GM18951 (cell line): Measurements from ENCODE around the gene ZBTB22.
"Not testable (repeated sequence)": the region's sequence is repeated elsewhere in the genome, so short reads cannot be mapped to it uniquely, and the experiment has no call there.

Experiments used
- POLR2A ChIP-seq: IDR thresholded peaks from 4 replicates; pipeline ENCODE4 v1.6.1; 2011; ENCODE audit warnings: mild to moderate bottlenecking; ENCODE audit not compliant: insufficient read length, insufficient read depth; ENCODE audit errors: extremely low read depth
- in situ Hi-C: fragments of 300-500 bp; cut with MboI; formaldehyde crosslinking; loops from one replicate; pipeline ENCODE4 v1.12.0; 2022; ENCODE audit warnings: low sequenced_read_pairs, mixed read lengths, inconsistent platforms; ENCODE audit not compliant: unreplicated experiment

The ZBTB22 gene

DNA sequence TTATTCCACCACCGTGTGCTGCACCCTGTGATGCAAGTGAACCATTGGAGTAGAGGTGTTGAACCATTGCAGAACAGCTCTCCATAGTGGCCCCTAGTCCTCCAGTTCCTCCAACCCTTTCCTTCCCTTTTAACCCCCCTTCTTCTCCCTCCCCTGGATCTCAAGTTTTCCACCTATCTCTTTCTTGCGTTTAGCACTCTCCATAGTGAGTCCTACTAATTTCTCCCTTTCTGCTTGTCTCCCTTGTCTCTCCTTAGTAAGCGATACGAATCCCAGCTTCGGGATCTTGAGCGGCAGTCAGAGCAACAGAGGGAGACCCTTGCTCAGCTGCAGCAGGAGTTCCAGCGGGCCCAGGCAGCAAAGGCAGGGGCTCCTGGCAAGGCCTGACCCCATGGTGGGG is 27.1 kb downstream of the ZBTB22 start:
- TF ChIP-seq POLR2A = no peak
- in situ Hi-C loops = no loop called here

DNA sequence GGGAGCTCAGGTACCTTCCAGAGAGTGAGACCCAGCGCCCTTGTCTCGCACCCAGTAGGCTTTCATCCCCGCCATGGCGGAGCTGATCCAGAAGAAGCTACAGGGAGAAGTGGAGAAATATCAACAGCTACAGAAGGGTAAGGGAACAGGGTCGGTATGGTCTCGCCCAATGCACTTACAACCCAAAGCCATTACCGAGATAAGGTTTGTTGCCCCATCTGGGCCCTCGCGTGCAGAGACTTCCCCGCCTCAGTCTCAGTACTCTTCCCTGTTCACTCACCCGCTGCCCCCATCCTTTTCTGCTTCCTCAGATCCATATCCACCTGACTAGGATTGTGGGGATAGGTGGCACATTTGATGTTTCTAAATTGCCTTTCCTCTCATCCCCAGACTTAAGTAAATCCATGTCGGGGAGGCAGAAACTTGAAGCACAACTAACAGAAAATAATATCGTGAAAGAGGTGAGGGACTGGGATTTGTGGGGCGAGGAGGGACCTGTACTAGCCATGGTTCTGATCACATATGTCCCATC is 27.7 kb downstream of the ZBTB22 start:
- in situ Hi-C loops = no loop called here

DNA sequence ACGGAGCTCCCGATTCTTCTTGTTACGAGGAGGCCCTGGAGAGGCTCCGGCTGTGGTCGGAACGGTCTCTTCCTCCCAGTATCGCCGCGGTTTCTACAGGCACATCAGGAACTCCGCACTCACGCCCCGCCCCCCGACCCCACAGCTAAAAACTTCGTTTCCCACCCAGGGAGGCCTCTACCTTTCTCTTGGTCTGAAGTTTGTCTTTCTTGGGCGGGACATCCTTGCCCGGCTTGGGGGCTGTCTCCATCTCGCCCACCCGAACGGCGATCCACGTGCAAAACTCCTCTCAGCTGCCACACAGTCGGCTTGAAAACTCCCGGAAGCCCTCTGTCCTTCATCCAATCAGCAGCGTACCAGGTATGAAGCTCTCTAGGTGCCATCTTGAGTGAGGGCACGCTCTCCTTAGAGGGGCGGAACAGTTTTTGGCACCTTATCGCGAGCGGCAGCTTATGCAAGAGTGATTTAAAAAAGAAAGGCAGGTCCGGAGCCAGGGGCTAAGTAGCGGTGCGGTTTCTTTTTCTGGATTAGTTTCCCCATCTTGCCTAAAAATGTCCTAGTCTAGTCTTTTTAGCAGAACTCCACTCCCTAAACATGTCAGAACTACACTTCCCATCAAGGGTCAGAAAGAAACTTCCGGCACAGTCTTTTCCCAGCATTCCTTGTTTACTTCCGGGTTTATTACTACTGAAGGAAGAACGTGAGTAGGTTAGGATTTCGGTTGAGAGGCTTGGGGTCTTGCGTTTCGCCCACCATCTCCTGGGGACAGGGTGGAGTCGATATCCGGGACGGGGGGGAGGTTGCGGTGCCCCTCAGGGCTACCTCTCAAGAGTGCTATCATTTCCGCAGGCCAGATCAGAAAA is 28.4 kb downstream of the ZBTB22 start, which contains the start of the genes PFDN6 and WDR46:
Gene PFDN6 (plus strand): TSS at position 681 of the 863 bp plus-strand sequence. CDS start 256 bp downstream, outside the sequence.
Gene WDR46 (minus strand): TSS at position 319 of the 863 bp plus-strand sequence. CDS start 69 bp downstream, at position 250.
- in situ Hi-C loops = no loop called here
- peak; percentile 42 for TF ChIP-seq POLR2A

More for the DNA sequence above, 27.7 kb downstream of the ZBTB22 start:
- TF ChIP-seq POLR2A = no peak

DNA sequence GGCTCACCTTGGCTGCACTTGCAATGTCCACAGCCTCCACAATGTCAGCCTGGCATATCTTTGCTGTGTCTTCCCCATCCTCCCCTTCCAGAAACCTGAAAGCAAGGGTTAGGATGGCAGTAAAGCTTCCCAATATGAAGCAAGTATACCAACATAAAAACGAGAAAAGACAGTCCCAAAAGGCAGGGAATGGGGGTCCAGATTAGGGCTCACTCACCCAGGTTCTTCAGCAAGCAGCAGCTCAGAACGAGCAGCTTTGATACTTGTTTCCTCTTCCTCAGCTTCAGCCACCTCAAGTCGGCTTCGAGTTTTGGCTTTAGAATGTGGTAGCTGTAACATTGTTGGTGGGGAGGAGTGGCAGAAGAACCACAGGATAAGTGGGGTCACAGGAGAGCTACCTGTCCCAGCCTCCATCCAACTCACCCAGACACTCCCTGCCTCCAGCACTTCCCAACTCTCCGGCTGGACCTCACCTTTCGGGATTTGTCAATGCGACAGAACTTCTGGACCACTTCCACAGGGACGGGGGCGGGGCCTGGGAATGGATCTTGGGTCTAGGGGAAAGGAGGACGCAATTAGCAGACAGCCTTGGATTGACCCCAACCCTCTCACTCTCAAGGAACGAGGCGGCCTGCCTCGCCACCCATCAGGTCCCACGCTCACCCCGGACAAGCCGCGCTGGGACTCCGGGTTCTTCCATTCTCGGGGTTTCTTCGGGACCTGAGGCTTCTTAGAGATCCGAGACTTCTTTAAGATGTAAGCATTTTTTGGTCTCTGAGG is 29.2 kb downstream of the ZBTB22 start:
- in situ Hi-C loops = no loop called here
- TF ChIP-seq POLR2A = no peak

DNA sequence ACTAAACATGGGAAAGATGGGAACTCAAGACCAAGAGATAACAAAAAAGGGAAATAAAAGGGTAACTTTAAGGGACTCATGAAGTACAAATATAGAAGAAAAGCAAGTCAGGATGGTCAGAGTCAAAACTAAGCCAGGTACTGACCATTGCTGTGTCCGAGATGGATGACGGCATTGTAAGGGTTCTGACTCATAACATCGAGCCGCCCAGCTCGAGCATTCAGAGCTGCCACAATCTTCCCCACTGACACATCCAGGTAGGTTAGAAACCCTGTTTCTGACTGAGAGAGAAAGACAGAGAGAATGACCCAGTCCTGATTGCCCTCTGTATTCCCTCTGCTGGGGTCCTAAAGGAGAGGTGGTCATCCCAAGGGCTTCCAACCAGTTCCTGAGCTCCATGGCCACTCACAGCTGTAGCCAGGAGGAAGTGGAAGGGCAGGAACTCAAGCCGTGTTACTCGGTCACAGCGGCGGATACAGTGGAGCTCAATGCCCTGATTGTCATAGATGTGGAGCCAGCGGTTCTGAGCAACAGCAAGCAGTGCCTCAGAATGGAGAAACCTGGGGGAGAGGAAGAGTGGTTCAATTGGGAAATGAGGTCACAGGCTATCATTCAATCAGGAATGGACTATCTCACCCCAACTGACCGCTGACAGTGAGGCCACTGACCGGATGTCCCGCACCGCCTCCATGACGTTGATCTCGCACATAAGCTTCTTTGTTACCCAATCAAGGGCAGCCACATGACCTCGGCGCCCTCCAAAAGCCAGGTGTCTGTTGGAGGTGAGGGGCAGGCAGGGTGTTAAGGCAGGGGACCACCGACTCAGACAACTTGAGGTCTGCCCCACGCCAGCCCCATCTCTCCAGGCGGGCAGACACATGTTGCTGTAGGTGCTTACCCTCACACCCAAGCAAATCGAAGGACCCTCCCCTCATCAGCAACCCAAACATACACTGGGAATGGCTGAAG is 30.3 kb downstream of the ZBTB22 start:
- no peak for TF ChIP-seq POLR2A
- in situ Hi-C loops = no loop called here

DNA sequence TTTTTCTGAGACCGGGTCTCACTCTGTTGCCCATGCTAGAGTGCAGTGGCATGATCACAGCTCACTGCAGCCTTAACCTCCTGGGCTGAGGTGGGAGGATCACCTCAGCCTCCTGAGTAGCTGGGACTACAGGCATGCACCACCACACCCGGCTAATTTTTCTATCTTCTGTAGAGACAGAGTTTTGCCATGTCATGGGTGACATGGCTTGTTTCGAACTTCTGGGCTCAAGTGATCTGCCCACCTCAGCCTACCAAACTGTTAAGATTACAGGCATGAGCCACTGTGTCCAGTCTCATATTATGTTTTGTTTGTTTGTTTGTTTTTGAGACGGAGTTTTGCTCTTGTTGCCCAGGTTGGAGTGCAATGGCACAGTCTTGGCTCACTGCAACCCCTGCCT is 32.3 kb downstream of the ZBTB22 start:
- in situ Hi-C loops = not testable (repeated sequence)

DNA sequence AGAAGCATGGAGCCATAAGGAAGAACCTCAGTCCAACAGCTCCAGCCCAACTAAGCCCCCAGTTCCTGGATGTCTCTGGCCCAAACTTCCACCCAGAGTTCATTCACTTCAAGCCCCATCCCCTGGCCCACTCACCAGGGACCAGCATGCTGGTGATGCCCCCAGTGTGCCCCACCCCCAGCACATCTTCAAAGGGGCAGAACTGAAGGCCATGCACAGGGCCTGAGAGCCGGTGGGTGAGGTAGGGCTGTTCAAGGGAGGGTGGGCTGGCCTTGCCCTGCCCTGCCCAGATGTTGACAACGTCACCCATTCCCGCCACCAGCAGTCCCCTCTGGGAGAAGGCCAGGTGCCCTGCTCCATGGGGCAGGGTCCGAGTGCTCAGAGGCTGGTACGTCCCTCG is 37.0 kb downstream of the ZBTB22 start:
- in situ Hi-C loops = no loop called here
- no peak for TF ChIP-seq POLR2A

DNA sequence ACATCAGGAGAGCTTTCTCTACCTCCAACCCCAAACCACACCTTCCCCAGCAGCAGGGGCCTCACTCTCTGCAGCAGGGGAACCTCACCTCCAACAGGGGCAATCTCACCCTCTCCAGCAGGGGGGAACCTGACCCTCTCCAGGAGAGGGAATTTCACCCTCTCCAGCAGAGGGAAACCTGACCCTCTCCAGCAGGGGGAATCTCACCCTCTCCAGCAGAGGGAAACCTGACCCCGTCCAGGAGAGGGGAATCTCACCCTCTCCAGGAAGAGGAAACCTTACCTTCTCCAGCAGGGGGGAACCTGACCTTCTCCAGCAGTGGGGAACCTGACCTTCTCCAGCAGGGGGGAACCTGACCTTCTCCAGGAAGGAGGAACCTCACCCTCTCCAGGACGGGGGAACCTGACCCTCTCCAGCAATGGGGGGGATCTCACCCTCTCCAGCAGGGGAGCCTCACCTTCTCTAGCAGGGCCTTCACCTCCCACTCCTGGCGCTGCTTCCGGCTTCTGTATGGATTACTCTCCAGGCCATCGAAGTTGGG is 37.5 kb downstream of the ZBTB22 start:
- in situ Hi-C loops = no loop called here

DNA sequence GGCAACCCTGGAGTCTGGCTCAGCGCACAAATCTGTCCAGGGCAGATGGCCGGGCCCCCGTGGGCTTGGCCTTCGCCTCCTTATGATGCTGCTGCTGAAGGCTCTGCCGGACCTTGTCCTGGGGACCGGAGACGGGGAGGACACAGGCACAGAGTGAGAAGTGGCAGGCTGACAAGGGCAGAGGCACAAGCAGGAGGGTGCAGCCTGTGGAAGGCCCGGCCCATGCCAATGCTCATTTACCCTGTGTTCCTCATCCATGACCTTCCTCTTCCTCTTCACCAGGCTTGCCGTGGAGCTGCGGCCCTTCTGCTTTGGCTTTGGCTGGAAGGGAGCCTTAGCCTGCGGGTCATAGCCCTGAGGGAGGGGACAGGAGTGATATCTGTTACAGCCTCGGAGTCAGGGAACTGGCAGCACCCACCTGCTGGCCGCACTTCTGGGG is 38.3 kb downstream of the ZBTB22 start:
- in situ Hi-C loops = no loop called here
- no peak for TF ChIP-seq POLR2A

More for the DNA sequence above, 37.5 kb downstream of the ZBTB22 start:
- no peak for TF ChIP-seq POLR2A

DNA sequence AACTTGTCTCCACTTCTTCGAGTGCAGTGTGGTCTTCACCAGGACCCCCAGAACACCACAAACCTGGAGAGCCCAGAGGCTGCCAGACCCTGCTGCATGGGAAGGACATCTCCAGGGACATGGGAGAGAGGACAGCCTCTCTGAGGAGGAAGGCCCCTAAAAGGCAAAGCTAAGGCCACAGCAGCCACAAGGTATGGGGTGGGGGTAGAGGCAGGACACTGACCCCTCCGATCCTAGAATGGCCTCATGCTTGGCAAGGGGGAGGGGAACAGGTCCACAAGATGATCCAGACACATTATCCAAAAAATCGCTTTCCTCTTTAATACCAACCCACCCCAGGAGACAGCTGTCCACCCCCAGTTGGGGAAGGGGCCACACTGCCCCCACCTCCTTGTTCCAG is 38.7 kb downstream of the ZBTB22 start:
- in situ Hi-C loops = no loop called here
- TF ChIP-seq POLR2A = no peak

DNA sequence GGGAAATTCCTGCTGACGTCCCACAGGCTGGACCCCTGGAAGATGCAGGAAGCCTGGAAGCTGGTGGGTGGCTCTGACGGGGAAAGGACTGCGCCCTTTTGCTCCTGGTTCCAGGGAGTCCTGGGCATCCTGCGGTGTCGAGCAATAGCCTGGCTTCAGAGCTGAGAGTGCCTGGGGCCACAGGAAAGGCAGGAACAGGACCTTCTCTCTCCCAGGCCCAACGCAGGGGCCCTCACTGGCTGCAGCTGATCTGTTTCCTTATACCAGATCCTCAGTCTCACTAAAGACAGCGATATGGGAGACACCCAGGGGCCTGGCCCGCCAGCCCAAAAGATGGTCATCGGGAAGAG is 39.2 kb downstream of the ZBTB22 start:
- in situ Hi-C loops = no loop called here
- no peak for TF ChIP-seq POLR2A

DNA sequence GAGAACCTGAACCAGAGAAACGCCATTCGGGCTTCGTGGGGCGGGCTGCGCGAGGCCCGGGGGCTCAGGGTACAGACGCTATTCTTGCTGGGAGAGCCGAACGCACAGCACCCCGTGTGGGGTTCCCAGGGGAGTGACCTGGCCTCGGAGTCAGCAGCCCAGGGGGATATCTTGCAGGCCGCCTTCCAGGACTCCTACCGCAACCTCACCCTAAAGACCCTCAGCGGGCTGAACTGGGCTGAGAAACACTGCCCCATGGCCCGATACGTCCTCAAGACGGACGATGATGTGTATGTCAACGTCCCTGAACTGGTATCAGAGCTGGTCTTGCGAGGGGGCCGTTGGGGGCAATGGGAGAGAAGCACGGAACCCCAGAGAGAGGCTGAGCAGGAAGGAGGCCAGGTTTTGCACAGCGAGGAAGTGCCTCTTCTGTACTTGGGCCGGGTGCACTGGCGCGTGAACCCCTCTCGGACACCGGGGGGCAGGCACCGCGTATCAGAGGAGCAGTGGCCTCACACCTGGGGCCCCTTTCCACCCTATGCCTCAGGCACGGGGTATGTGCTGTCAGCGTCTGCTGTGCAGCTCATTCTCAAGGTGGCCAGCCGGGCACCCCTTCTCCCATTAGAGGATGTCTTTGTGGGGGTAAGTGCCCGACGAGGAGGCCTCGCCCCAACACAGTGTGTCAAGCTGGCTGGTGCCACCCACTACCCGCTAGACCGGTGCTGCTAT is 39.7 kb downstream of the ZBTB22 start:
- in situ Hi-C loops = no loop called here
- TF ChIP-seq POLR2A = peak; percentile 20
